ENCODE data around the gene SLC27A5.

The SLC27A5 gene

DNA sequence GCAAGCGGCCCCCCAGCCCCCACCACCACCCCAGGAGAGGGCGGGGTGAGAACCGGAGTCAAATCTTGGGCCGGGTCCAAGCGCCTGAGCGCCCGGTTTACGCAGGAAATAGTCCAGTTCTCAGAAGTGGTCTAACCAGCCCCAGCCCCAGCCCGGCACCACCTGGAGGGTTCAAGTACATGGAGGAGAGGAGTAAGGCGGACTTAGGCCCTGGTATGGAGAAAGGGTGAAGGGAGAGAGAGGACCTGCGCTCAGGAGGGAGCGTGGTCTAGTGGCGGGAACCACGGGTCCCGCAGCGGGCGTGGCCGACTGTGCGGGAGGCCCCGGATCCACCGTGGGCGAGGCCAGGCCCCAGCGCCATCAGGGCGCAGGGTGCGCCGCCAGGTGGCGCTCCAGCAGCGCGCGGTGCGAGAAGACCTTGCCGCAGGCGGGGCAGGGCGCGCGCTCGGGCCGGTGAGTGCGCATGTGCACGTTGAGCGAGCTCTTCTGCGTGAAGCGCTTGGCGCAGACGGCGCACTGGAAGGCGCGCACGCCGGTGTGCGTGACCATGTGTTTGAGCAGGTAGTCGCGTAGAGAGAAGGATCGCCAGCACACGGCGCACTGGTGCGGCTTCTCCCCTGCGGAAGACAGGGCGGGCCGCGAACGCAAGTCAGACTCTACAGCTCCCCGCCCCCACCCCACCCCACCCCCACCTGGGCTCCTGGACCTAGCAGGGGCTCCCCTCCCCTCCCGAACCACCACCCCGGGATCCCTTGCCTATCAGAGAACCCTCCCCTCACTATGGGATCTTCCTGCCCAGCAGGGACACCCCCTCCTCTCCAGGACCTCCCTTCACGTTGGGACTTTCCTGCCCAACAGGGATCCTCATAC is 2.1 kb upstream of the SLC27A5 start:
- Histone ChIP-seq H3K9me3 (ENCODE audit: control insufficient read depth, insufficient read depth, low read depth, low read length) (no peaks in the 10 kb centered on the region), H3K4me1 (ENCODE audit: control insufficient read depth, insufficient read depth, low read length) (0 out of 2 replicates have a peak, but pooled peaks cover 6% of the 10 kb centered on the region), H3K36me3 (ENCODE audit: control insufficient read depth in 2 of 2, insufficient read depth in 1 of 2, low read length in 2 of 2) (peaks cover 0 to 27% of the 10 kb centered on the region in 2 experiments; a peak in 1 of 3 replicates), H3K27ac (ENCODE audit: extremely low read depth, low read depth, low read length) (no peak overlapping the region), H3K4me3 (ENCODE audit: low read depth, low read length) (no peak overlapping the region)
- TF ChIP-seq ZNF677 (tag by site-specific recombination; IDR thresholded peaks at IDR 0.05), result no peak
- TF ChIP-seq REPIN1 (tag by site-specific recombination; IDR thresholded peaks at IDR 0.05; ENCODE audit: low read depth), result no peak
- TF ChIP-seq PRDM2 (tag by site-specific recombination; IDR thresholded peaks at IDR 0.05; ENCODE audit: borderline replicate concordance), result no peak
- TF ChIP-seq ZNF214 (tag by site-specific recombination; IDR thresholded peaks at IDR 0.05; ENCODE audit: borderline replicate concordance), result no peak
- no peak for TF ChIP-seq ZNF747 (tag by site-specific recombination; IDR thresholded peaks at IDR 0.05)
- no peak for TF ChIP-seq ZNF335 (tag by site-specific recombination; conservative IDR thresholded peaks at IDR 0.05)
- no peak for TF ChIP-seq ZNF398 (tag by site-specific recombination; IDR thresholded peaks at IDR 0.05)
- TF ChIP-seq SP2 (tag by site-specific recombination; IDR thresholded peaks at IDR 0.05), result no peak
- no peak for TF ChIP-seq ZNF555 (tag by site-specific recombination; conservative IDR thresholded peaks at IDR 0.05)
- no peak for TF ChIP-seq HOXC10 (CRISPR knock-in tag; IDR thresholded peaks at IDR 0.05)
- TF ChIP-seq, protein P1, sequence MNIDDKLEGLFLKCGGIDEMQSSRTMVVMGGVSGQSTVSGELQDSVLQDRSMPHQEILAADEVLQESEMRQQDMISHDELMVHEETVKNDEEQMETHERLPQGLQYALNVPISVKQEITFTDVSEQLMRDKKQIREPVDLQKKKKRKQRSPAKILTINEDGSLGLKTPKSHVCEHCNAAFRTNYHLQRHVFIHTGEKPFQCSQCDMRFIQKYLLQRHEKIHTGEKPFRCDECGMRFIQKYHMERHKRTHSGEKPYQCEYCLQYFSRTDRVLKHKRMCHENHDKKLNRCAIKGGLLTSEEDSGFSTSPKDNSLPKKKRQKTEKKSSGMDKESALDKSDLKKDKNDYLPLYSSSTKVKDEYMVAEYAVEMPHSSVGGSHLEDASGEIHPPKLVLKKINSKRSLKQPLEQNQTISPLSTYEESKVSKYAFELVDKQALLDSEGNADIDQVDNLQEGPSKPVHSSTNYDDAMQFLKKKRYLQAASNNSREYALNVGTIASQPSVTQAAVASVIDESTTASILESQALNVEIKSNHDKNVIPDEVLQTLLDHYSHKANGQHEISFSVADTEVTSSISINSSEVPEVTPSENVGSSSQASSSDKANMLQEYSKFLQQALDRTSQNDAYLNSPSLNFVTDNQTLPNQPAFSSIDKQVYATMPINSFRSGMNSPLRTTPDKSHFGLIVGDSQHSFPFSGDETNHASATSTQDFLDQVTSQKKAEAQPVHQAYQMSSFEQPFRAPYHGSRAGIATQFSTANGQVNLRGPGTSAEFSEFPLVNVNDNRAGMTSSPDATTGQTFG (tag by site-specific recombination; IDR thresholded peaks at IDR 0.05; ENCODE audit: borderline replicate concordance), result no peak
- no peak for TF ChIP-seq ZBTB20 (tag by site-specific recombination; IDR thresholded peaks at IDR 0.05)
- TF ChIP-seq ZNF843 (tag by site-specific recombination; IDR thresholded peaks at IDR 0.05), result no peak
- no peak for TF ChIP-seq ZNF623 (tag by site-specific recombination; IDR thresholded peaks at IDR 0.05)
- TF ChIP-seq, protein P2, sequence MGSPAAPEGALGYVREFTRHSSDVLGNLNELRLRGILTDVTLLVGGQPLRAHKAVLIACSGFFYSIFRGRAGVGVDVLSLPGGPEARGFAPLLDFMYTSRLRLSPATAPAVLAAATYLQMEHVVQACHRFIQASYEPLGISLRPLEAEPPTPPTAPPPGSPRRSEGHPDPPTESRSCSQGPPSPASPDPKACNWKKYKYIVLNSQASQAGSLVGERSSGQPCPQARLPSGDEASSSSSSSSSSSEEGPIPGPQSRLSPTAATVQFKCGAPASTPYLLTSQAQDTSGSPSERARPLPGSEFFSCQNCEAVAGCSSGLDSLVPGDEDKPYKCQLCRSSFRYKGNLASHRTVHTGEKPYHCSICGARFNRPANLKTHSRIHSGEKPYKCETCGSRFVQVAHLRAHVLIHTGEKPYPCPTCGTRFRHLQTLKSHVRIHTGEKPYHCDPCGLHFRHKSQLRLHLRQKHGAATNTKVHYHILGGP (tag by site-specific recombination; IDR thresholded peaks at IDR 0.05), result no peak
- no peak for TF ChIP-seq ZNF423 (tag by site-specific recombination; IDR thresholded peaks at IDR 0.05)
- ChIA-PET POLR2A (no interaction called here), CTCF (no interaction called here)
